ENCODE results near the gene CALCR.
A peak's percentile ranks its signal among the peaks of the same experiment; 100 is the strongest.
"Not testable (repeated sequence)": the region's sequence is repeated elsewhere in the genome, so short reads cannot be mapped to it uniquely, and the experiment has no call there.

The CALCR gene

GRCh38 chr7:93559639-93560491 is 14.7 kb downstream of the CALCR start:
- no peak for DNase-seq

GRCh38 chr7:93558705-93559614 is 15.6 kb downstream of the CALCR start:
- no peak for DNase-seq

- no peak for DNase-seq
These were observed 22.6 kb downstream of the CALCR start for GRCh38 chr7:93551931-93552330.

- DNase-seq, result peak; percentile 13
These were observed 23.2 kb downstream of the CALCR start for GRCh38 chr7:93551063-93551895.

- no peak for DNase-seq
These were observed 26.8 kb downstream of the CALCR start for GRCh38 chr7:93547716-93548115.

- DNase-seq, result no peak
These were observed 29.8 kb downstream of the CALCR start for GRCh38 chr7:93544691-93545090.

GRCh38 chr7:93538061-93538460 is 36.5 kb downstream of the CALCR start:
- DNase-seq, result no peak

- no peak for DNase-seq
These were observed 38.9 kb downstream of the CALCR start for GRCh38 chr7:93535616-93536015.

GRCh38 chr7:93530701-93531100 is 43.8 kb downstream of the CALCR start:
- no peak for DNase-seq

GRCh38 chr7:93516834-93517233 is 57.7 kb downstream of the CALCR start:
- no peak for DNase-seq

GRCh38 chr7:93515144-93515543 is 59.4 kb downstream of the CALCR start:
- no peak for DNase-seq

GRCh38 chr7:93509303-93509702 is 65.2 kb downstream of the CALCR start:
- no peak for DNase-seq

- no peak for DNase-seq
These were observed 71.4 kb downstream of the CALCR start for GRCh38 chr7:93503088-93503487.

GRCh38 chr7:93491860-93492259 is 82.7 kb downstream of the CALCR start:
- DNase-seq, result not testable (repeated sequence)

GRCh38 chr7:93476491-93477344 is 97.8 kb downstream of the CALCR start:
- DNase-seq, result no peak

GRCh38 chr7:93475811-93476210 is 98.7 kb downstream of the CALCR start:
- no peak for DNase-seq

GRCh38 chr7:93471456-93471855 is 103.1 kb downstream of the CALCR start:
- no peak for DNase-seq

GRCh38 chr7:93463764-93464163 is 110.8 kb downstream of the CALCR start:
- no peak for DNase-seq

GRCh38 chr7:93461350-93461749 is 113.2 kb downstream of the CALCR start:
- no peak for DNase-seq

GRCh38 chr7:93453262-93453661 is 121.3 kb downstream of the CALCR start:
- DNase-seq, result no peak

GRCh38 chr7:93448176-93448575 is 126.3 kb downstream of the CALCR start:
- DNase-seq, result no peak

- no peak for DNase-seq
These were observed 127.0 kb downstream of the CALCR start for GRCh38 chr7:93447509-93447908.

All from activated CD4-positive, alpha-beta T cell treated with anti-CD3 and anti-CD28 coated beads, Interleukin-2, amount 50 U/mL, for 16 hours (primary cell).